WERI-Rb-1 (cell line): ENCODE data around the gene CFAP99.

Experiments
- DNase-seq: peaks from one replicate; pipeline ENCODE4 v3.0.0-alpha.2; 2020
- H3K27ac ChIP-seq: fragments of 250-450 bp; sonication (Bioruptor Pico); 2 replicates; pipeline ENCODE4 v1.5.1; 2020; ENCODE audit warnings: mild to moderate bottlenecking, moderate library complexity
- H3K27me3 ChIP-seq: fragments of 250-450 bp; sonication (Bioruptor Pico); 2 replicates; pipeline ENCODE4 v1.5.1; 2021; ENCODE audit warnings: mild to moderate bottlenecking, low read depth, moderate library complexity; ENCODE audit not compliant: insufficient read depth, severe bottlenecking
- H3K36me3 ChIP-seq: fragments of 250-450 bp; sonication (Bioruptor Pico); 2 replicates; pipeline ENCODE4 v1.5.1; 2020; ENCODE audit warnings: mild to moderate bottlenecking, moderate library complexity
- H3K4me3 ChIP-seq: 2 replicates; pipeline ENCODE4 v1.5.1; 2011; ENCODE audit warnings: low read depth, mild to moderate bottlenecking, control low read depth, low read length
- H3K9me3 ChIP-seq: fragments of 250-450 bp; sonication (Bioruptor Pico); 2 replicates; pipeline ENCODE4 v1.5.1; 2021; ENCODE audit warnings: mild to moderate bottlenecking, moderate library complexity; ENCODE audit not compliant: severe bottlenecking
- TF ChIP-seq, protein P1 (sequence below): IDR thresholded peaks from 2 replicates; pipeline ENCODE4 v1.5.1; 2011; ENCODE audit warnings: low read depth, mild to moderate bottlenecking, control low read depth, inconsistent platforms, low read length

CFAP99 gene

DNA sequence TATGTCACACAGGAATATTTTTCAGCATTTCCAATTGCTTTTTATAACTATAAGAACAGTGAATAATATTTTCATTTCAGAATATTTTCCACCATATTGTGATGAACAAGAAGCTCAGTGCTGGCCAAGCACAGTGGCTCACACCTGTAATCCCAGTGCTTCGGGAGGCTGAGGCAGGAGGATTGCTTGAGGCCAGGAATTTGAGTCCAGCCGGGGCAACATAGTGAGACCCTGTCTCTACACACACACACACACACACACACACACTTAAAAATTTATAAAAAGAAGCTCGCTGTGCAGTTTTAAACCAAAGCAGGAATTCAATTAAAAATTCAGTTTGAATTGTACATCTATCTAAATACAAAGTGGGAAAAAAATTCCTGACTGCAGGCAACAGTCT, 3.5 kb upstream of the CFAP99 start:
- no peak for DNase-seq
- Histone ChIP-seq H3K36me3 (no peaks in the 10 kb centered on the region), H3K9me3 (no peaks in the 10 kb centered on the region), H3K27ac (no peak overlapping the region), H3K27me3 (peaks cover 28% of the 10 kb centered on the region), H3K4me3 (no peak overlapping the region)
- TF ChIP-seq, protein P1, sequence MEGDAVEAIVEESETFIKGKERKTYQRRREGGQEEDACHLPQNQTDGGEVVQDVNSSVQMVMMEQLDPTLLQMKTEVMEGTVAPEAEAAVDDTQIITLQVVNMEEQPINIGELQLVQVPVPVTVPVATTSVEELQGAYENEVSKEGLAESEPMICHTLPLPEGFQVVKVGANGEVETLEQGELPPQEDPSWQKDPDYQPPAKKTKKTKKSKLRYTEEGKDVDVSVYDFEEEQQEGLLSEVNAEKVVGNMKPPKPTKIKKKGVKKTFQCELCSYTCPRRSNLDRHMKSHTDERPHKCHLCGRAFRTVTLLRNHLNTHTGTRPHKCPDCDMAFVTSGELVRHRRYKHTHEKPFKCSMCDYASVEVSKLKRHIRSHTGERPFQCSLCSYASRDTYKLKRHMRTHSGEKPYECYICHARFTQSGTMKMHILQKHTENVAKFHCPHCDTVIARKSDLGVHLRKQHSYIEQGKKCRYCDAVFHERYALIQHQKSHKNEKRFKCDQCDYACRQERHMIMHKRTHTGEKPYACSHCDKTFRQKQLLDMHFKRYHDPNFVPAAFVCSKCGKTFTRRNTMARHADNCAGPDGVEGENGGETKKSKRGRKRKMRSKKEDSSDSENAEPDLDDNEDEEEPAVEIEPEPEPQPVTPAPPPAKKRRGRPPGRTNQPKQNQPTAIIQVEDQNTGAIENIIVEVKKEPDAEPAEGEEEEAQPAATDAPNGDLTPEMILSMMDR: no peak

DNA sequence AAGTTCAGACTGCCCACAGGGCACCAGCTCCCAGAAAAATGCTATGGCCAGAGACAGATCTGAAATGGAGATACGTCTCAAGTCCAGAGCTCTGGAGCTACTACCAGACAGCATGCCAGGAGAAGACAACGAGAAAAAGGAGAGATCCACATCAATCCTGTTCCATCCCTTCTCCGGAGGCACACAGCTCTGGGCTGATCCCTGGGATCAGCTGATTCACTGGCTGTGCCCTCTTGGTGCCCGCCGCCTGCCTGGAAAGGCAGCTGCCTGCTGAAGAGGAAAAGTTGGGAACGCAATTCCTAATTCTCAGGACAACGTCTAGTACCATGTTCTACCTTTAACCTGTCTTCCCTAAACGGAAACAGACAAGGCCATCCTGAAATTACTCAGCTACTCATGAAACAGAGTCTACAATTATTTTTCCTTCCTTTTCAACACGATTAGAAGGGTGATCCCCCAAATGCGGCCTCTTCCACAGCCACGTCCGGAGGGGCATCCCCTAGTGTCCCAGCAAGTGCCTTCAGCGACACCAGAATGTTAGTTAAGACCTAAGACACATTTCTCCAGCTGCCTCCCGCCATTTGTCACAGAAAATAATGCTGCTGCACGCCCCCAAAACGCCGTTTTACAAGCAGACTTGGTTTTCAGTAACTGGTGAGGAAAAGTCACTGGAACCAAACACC, 2.7 kb upstream of the CFAP99 start:
- no peaks in the 10 kb centered on the region for H3K36me3 ChIP-seq
- H3K9me3 ChIP-seq: no peaks in the 10 kb centered on the region
- H3K27me3 ChIP-seq: peaks cover 31% of the 10 kb centered on the region
- no peak overlapping the region for H3K4me3 ChIP-seq
- no peak overlapping the region for H3K27ac ChIP-seq
- DNase-seq: no peak
- TF ChIP-seq, protein P1: no peak

DNA sequence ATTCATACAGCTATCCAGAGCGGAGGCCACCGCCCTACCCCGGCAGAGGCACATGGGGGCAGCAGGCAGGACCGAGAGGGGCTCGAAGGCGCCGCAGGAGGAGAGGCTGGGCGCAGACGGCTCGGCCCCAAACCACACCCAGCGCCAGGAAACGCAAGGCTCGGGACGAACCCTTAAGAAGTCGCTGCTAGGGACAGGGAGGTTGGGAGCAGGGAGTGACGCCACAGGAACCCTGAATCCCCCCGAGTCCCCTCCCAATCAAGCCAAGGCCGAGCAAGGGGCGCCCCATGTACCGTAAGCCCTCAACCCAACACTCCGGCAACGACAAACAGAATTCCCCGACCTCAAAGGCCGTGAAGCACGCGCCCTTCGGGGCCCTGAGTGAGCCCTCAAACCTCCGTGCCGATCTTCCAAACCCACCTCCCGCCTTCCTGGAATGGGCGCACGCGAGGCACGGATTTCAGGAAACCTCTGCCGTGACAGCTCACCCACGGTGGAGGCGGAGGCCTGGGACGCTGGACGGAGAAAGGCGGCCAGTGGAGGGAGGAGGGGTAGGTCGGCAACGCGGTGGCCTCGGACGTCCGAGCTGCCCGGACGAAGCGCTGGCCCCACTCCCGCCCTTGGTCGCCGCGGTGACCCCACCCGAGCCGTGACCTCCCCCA, 2.1 kb upstream of the CFAP99 start:
- DNase-seq: peak; percentile 35
- TF ChIP-seq, protein P1: peak; percentile 24; the same call in 1 of the 2 replicates
- peaks cover 31% of the 10 kb centered on the region for H3K27me3 ChIP-seq
- H3K4me3 ChIP-seq: peak overlapping the region; percentile 36
- no peak overlapping the region for H3K27ac ChIP-seq
- no peaks in the 10 kb centered on the region for H3K36me3 ChIP-seq
- no peaks in the 10 kb centered on the region for H3K9me3 ChIP-seq

DNA sequence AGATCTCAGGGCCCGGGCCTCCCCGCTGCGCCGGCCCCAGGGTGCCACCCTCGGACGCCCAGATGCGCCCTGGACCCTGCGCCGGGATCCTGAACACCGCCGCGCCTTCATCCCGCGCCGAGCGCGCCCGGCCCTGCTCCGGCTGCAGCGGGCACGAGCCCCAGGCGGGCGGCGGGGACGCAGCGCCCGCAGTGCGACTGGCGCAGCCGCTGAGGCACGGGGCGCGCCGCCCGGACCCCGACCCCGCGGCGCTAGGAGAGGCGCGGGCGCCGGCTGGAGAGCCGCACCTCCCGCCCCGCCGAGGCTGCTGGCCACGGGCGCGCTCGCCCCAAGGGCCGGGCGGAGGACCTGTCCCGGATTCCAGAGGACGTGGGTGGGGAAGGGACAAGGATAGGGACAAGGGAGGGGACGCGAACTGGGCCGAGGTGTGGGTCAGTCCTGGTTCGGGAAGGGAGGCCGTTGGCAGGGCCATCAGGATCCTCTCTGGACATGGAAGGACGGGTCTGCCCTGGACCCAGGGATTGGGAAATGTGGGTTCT, 1.5 kb upstream of the CFAP99 start:
- Histone ChIP-seq H3K4me3 (peak overlapping the region; percentile 59), H3K9me3 (no peaks in the 10 kb centered on the region), H3K27ac (no peak overlapping the region), H3K27me3 (peaks cover 31% of the 10 kb centered on the region), H3K36me3 (no peaks in the 10 kb centered on the region)
- TF ChIP-seq, protein P1: no peak
- DNase-seq: no peak

DNA sequence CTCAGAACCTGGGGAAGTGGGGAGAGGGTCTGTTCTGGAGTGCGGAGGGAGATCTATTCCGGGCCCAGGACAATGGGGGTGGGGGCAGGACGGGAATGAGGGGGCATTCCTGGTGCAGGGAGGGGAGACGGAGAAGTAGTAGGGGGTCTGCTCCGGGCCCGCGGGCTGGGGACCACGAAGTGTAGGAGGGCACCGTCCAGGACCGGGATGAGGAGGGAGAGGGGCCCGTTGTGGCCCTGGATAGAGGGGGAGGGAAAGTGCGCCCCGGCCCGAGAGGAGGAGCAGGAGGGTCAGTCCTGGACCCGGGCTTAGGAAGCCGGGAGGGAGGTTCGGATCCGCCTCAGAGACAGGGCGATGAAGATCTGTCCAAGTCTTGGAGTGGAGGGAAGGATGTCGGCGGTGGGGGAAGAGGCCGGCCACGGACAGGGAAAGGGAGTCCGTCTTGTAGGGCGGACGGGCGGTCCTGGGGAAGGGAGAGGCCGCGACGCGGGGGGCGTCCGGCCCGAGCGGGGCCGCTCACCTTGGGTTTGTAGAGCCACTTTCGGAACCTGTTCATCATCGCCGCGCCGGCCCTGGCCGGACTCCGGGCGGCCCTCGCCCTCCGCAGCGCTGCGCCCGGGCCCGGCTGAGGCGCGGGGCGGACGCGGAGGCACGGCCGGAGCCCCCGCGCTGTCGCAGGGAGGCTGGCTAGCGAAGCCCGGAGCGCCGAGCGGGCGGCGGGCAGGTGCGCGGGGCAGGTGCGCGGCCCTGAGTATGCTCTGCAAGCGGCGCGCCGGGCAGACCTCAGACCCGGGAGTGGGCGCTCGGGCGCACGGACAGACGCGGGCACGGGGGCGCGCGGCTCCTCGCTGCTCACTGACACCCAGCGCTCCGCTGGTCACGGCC, 748 bp upstream of the CFAP99 start, which contains the start of gene ZFYVE28:
Gene ZFYVE28, minus strand, starts transcription at position 881 of the 885 bp plus-strand sequence. Its CDS starts 322 bp downstream, at position 559.
- Histone ChIP-seq H3K4me3 (peak within 1 kb of the TSS; percentile 59), H3K27me3 (peaks cover 31% of the 10 kb centered on the region), H3K27ac (no peak within 1 kb of the TSS), H3K9me3 (no peaks in the 10 kb centered on the region), H3K36me3 (no peaks in the 10 kb centered on the region)
- peak; percentile 36 for DNase-seq
- TF ChIP-seq, protein P1: no peak
